Measurements from ENCODE around the gene RECQL. TPM values are rescaled to one million over a fixed set of nuclear protein-coding genes. Genes with fewer than 3 reads are reported as not detected.
A peak's percentile ranks its signal among the peaks of the same experiment; 100 is the strongest.

The RECQL gene
- total and polyA plus RNA-seq, 8 donors, result 32.1 to 42.1 (median 35.2) TPM

DNA sequence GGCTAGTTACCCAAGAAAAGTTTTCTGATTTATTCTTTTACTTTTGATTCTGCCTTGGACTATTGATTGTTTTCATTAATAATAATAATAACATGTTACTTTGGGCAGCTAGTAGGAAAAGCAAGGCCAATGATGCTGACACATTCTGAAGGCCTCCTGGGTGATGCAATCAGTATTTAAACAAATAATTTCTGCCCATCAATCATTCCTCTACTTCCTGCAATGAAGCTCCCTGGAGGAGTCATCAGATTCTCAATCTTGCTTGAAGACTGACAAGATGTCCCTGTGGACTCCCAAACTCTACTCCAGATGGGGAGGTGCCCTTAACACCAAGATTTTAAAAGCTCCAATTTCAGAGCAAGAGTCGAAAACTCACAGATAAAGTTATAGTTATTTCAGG, 24.6 kb upstream of the RECQL start, which contains the start of gene SPX:
Gene SPX, plus strand, starts transcription at position 244 of the 400 bp plus-strand sequence. CDS start 177 bp downstream, outside the sequence.
- Histone ChIP-seq H3K4me1 (peaks cover 0 to 4% of the 10 kb centered on the region in 2 donors), H3K27ac (no peak within 1 kb of the TSS), H3K27me3 (peaks cover 3 to 55% of the 10 kb centered on the region in 2 donors), H3K36me3 (no peaks in the 10 kb centered on the region), H3K4me3 (peak within 1 kb of the TSS; percentile 37 to 52), H3K9me3 (no peaks in the 10 kb centered on the region)
- TF ChIP-seq, protein P1, sequence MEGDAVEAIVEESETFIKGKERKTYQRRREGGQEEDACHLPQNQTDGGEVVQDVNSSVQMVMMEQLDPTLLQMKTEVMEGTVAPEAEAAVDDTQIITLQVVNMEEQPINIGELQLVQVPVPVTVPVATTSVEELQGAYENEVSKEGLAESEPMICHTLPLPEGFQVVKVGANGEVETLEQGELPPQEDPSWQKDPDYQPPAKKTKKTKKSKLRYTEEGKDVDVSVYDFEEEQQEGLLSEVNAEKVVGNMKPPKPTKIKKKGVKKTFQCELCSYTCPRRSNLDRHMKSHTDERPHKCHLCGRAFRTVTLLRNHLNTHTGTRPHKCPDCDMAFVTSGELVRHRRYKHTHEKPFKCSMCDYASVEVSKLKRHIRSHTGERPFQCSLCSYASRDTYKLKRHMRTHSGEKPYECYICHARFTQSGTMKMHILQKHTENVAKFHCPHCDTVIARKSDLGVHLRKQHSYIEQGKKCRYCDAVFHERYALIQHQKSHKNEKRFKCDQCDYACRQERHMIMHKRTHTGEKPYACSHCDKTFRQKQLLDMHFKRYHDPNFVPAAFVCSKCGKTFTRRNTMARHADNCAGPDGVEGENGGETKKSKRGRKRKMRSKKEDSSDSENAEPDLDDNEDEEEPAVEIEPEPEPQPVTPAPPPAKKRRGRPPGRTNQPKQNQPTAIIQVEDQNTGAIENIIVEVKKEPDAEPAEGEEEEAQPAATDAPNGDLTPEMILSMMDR (IDR thresholded peaks at IDR 0.05), result no peak
- no peak for DNase-seq
- intact Hi-C loops (cut with DNase I), result no loop called here
- ATAC-seq, result no peak

DNA sequence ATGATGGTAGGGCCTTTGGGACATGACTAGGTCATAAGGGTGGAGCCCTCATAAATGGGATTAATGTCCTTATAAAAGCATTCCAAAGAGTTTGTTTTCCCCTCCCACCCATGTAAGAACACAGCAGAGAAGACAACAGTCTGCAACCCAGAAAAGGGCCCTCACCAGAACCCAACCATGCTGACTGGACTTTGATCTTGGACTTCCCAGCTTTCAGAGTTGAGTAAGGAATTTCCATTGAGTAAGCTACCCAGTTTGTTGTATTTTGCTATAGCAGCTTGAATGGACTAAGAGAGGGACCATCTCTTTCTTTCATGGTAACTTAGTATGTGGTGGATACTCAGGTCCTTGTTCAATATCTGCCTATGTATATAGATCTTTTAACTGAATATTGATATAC, 21.7 kb upstream of the RECQL start:
- no peak overlapping the region for H3K27ac ChIP-seq
- intact Hi-C loops (cut with DNase I), result no loop called here
- no peak overlapping the region for H3K4me3 ChIP-seq
- DNase-seq (no peak), ATAC-seq (no peak)
- peaks cover 0 to 4% of the 10 kb centered on the region in 2 donors for H3K4me1 ChIP-seq
- no peaks in the 10 kb centered on the region for H3K36me3 ChIP-seq
- TF ChIP-seq, protein P1 (IDR thresholded peaks at IDR 0.05), result no peak
- H3K9me3 ChIP-seq, result no peaks in the 10 kb centered on the region
- H3K27me3 ChIP-seq, result peaks cover 3 to 28% of the 10 kb centered on the region in 2 donors

DNA sequence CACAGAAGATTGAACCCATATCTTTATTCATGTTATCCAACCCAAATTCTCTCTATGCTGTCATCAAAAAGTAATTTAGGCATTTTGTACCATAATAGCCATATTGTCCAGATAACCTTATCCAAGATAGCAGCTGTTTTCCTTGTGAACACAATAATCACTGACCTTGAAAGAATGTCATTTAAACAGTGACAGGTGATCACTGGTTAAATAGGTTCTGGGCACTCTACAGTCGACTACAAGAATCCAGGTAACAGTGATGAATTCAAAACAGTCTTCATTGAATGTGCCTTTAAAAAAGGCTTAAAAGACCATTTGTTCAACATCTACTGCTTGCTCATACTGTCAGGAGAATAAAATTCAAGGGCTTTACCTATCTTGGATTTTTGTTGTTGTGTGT, 20.1 kb upstream of the RECQL start:
- ATAC-seq, result no peak
- H3K27me3 ChIP-seq, result peaks cover 0 to 12% of the 10 kb centered on the region in 2 donors
- H3K4me1 ChIP-seq, result no peaks in the 10 kb centered on the region
- H3K36me3 ChIP-seq, result peaks cover 0 to 7% of the 10 kb centered on the region in 2 donors
- no peak overlapping the region for H3K27ac ChIP-seq
- H3K4me3 ChIP-seq, result no peak overlapping the region
- TF ChIP-seq, protein P1 (IDR thresholded peaks at IDR 0.05), result no peak
- intact Hi-C loops (cut with DNase I), result no loop called here
- H3K9me3 ChIP-seq, result no peaks in the 10 kb centered on the region
- no peak for DNase-seq

DNA sequence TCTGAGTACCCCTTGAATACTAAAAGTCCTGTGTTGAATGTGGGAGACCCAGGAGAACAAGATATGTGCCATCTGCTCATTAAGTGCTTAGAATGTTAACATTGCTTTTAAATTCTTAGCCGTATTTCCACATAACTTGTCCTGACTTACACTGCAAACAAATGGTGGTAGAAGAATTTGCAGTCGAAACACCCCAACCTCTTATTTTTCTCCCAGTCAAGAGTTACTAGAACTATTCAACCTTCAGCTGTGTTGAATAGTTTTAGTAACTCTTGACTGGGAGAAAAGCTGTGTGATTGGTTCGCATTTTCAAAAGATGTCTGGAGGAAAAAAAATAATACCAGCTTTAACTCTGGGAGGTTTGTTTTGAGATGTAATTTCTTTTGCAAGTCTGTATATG, 17.0 kb upstream of the RECQL start:
- DNase-seq (peak in 1 of 4 donors; percentile 17), ATAC-seq (no peak)
- Histone ChIP-seq H3K27ac (no peak overlapping the region), H3K4me1 (no peaks in the 10 kb centered on the region), H3K27me3 (no peaks in the 10 kb centered on the region), H3K4me3 (no peak overlapping the region), H3K36me3 (peaks cover 0 to 38% of the 10 kb centered on the region in 2 donors), H3K9me3 (no peaks in the 10 kb centered on the region)
- TF ChIP-seq, protein P1 (IDR thresholded peaks at IDR 0.05), result no peak
- intact Hi-C loops (cut with DNase I), result no loop called here

DNA sequence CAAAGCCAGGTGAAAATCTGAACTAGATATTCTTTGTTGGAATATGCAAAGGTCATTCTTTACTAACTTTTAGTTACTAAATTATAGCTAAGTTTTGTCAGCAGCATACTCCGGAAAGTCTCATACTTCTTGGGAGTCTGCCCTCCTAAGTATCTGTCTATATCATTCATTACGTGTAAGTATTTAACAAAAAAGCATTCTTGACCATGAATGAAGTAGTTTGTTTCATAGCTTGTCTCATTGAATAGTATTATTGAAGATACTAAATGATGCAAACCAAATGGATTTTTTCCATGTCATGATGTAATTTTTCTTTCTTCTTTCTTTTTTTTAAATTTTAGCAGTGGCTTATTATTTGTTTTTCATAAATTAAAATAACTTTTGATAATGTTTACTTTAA, 14.8 kb upstream of the RECQL start:
- TF ChIP-seq, protein P1 (IDR thresholded peaks at IDR 0.05), result no peak
- no peak for ATAC-seq
- Histone ChIP-seq H3K36me3 (peaks cover 0 to 53% of the 10 kb centered on the region in 2 donors), H3K4me3 (no peak overlapping the region), H3K4me1 (no peaks in the 10 kb centered on the region), H3K27me3 (no peaks in the 10 kb centered on the region), H3K9me3 (no peaks in the 10 kb centered on the region), H3K27ac (no peak overlapping the region)
- DNase-seq, result no peak
- intact Hi-C loops (cut with DNase I), result no loop called here

Data from left lung (tissue), 10 donors.